OCI-LY7 (cell line): ENCODE measurements around the gene PRLR. TPM values are rescaled to one million over a fixed set of nuclear protein-coding genes. Genes with fewer than 3 reads are reported as not detected.

Experiments used
- BruUV-seq: library from RNA; stranded (reverse); fragments of 400-500 nt; replicated peaks from 2 replicates; lab custom pipeline; 2021; lab: Mats Ljungman, UMichigan
- CTCF ChIA-PET: fragments of 300-600 bp; sonication (Branson Sonifier 250); formaldehyde crosslinking; loops from one replicate; lab custom pipeline; 2022; ENCODE audit warnings: antibody characterized with exemption; ENCODE audit not compliant: unreplicated experiment; lab: Charles Lee
- POLR2A ChIA-PET: fragments of 300-600 bp; sonication (Branson Sonifier 250); formaldehyde crosslinking; loops from one replicate; lab custom pipeline; 2022; ENCODE audit warnings: antibody characterized with exemption; lab: Charles Lee
- DNase-seq: peaks from one replicate; pipeline ENCODE4 v3.0.0-alpha.2; 2015; ENCODE audit warnings: low spot score
- H2AFZ ChIP-seq: fragments of 200-600 bp; sonication (generic), shearing (Covaris generic); 2 replicates; pipeline ENCODE4 v1.6.1; 2014; ENCODE audit warnings: mild to moderate bottlenecking, antibody characterized with exemption, low read length, moderate library complexity
- H3K27ac ChIP-seq: fragments of 200-600 bp; sonication (generic); 2 replicates; pipeline ENCODE4 v1.5.1; 2014; ENCODE audit warnings: mixed run types, low read depth, mild to moderate bottlenecking, moderate library complexity, low read length, inconsistent platforms; ENCODE audit not compliant: poor library complexity, severe bottlenecking
- H3K36me3 ChIP-seq: fragments of 200-600 bp; sonication (generic); 2 replicates; pipeline ENCODE4 v1.6.1; 2014; ENCODE audit warnings: mild to moderate bottlenecking, antibody characterized with exemption, low read length, moderate library complexity, mixed read lengths; ENCODE audit not compliant: insufficient read depth
- H3K4me1 ChIP-seq: fragments of 200-600 bp; sonication (generic); 2 replicates; pipeline ENCODE4 v1.5.1; 2014; ENCODE audit warnings: mild to moderate bottlenecking, low read length; ENCODE audit not compliant: insufficient read depth, poor library complexity, severe bottlenecking
- H3K4me2 ChIP-seq: fragments of 200-600 bp; sonication (generic); 2 replicates; pipeline ENCODE4 v1.6.1; 2014; ENCODE audit warnings: mild to moderate bottlenecking, low read length
- H3K4me3 ChIP-seq: fragments of 200-600 bp; sonication (generic); 2 replicates; pipeline ENCODE4 v1.5.1; 2014; ENCODE audit warnings: mild to moderate bottlenecking, low read depth, low read length; ENCODE audit not compliant: poor library complexity, severe bottlenecking
- H3K79me2 ChIP-seq: fragments of 200-600 bp; sonication (generic); 2 replicates; pipeline ENCODE4 v1.6.1; 2016; ENCODE audit warnings: low read depth, mild to moderate bottlenecking, low read length, moderate library complexity, mixed read lengths; ENCODE audit not compliant: insufficient read depth
- H3K9me2 ChIP-seq: fragments of 200-600 bp; sonication (generic); 2 replicates; pipeline ENCODE4 v1.6.1; 2016; ENCODE audit warnings: mild to moderate bottlenecking, low read length, mixed read lengths; ENCODE audit not compliant: insufficient read depth
- H3K9me3 ChIP-seq: fragments of 200-600 bp; sonication (generic); 2 replicates; pipeline ENCODE4 v1.6.1; 2014; ENCODE audit warnings: mild to moderate bottlenecking, mixed run types, low read length, mixed read lengths
- H4K20me1 ChIP-seq: fragments of 200-600 bp; sonication (generic); 2 replicates; pipeline ENCODE4 v1.6.1; 2014; ENCODE audit warnings: mild to moderate bottlenecking, antibody characterized with exemption, low read length, moderate library complexity, mixed read lengths; ENCODE audit not compliant: insufficient read depth
- CTCF ChIP-seq: fragments of 200-600 bp; sonication (generic); conservative IDR thresholded peaks from 2 replicates; pipeline ENCODE4 v1.5.1; 2014; ENCODE audit warnings: mild to moderate bottlenecking, antibody characterized with exemption, low read length, moderate library complexity, mixed read lengths
- EZH2phosphoT487 ChIP-seq: fragments of 200-600 bp; sonication (generic); IDR thresholded peaks from 2 replicates; pipeline ENCODE4 v1.6.1; 2018; ENCODE audit warnings: low read depth, borderline replicate concordance, mild to moderate bottlenecking, mixed run types, antibody characterized with exemption, low read length, moderate library complexity, mixed read lengths
- intact Hi-C: fragments of 100-400 bp; cut with micrococcal nuclease; formaldehyde crosslinking; loops from one replicate; pipeline ENCODE4 v1.10.0; 2022; ENCODE audit not compliant: unreplicated experiment
- total RNA-seq, 2 experiments: library from RNA; depleted of rRNA in 1 of 2; stranded (reverse); fragments of >200 nt in 1 of 2; shearing (Covaris generic) in 1 of 2; gene quantifications; 2 replicates each; pipeline ENCODE4 v1.2.3, GENCODE V29; 2014 to 2022

PRLR gene
- total RNA-seq, 2 experiments from 2014 or later = not detected

DNA sequence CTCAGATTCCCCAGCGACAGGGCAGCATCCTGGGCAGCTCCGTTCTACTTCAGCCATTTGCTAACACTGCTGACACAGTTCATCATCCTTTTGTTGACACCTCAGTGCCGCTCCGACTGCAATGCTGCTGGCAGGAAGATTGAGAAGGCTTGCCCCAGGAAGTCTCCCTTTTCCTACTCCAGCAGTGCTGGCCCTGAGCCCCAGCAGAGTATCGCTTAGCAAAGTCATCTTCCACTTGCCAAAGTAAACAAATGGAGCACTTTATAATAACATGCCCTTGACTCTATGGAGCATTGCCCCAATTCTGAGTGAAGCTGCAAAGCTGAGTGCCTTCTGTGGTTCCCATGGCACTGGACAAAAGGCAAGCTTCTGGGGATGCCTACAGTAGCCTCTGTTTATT, 32.2 kb downstream of the PRLR start:
- H3K4me3 ChIP-seq = no peak overlapping the region
- CTCF ChIA-PET = no interaction called here

GRCh38 chr5:35197351-35197750, 32.9 kb downstream of the PRLR start:
- Histone ChIP-seq H4K20me1 (no peaks in the 10 kb centered on the region), H3K9me3 (no peaks in the 10 kb centered on the region), H3K4me2 (no peak overlapping the region), H3K9me2 (no peaks in the 10 kb centered on the region), H3K4me3 (no peak overlapping the region), H2AFZ (no peak overlapping the region), H3K4me1 (peaks cover 21% of the 10 kb centered on the region), H3K36me3 (no peaks in the 10 kb centered on the region), H3K27ac (no peak overlapping the region), H3K79me2 (no peaks in the 10 kb centered on the region)
- TF ChIP-seq CTCF = no peak
- TF ChIP-seq EZH2phosphoT487 = no peak
- no TSS peak for BruUV-seq
- POLR2A ChIA-PET = interaction anchor here (0.6 kb wide), 1 partner anchor 40 kb away, joined by 3 read pairs; no protein-coding TSS in a partner anchor
- CTCF ChIA-PET = no interaction called here
- intact Hi-C loops = no loop called here
- DNase-seq = no peak

More for the DNA sequence above, 32.2 kb downstream of the PRLR start:
- Histone ChIP-seq H3K27ac (no peak overlapping the region), H3K4me2 (no peak overlapping the region), H3K9me3 (no peaks in the 10 kb centered on the region), H2AFZ (no peak overlapping the region), H3K79me2 (no peaks in the 10 kb centered on the region), H3K9me2 (no peaks in the 10 kb centered on the region), H3K4me1 (peaks cover 21% of the 10 kb centered on the region), H4K20me1 (no peaks in the 10 kb centered on the region), H3K36me3 (no peaks in the 10 kb centered on the region)
- intact Hi-C loops = no loop called here
- no peak for DNase-seq
- TF ChIP-seq EZH2phosphoT487 (no peak), CTCF (no peak)
- BruUV-seq = no TSS peak
- POLR2A ChIA-PET = interaction anchor here (1.3 kb wide), 1 partner anchor 12 kb away, joined by 5 read pairs; no protein-coding TSS in a partner anchor

GRCh38 chr5:35195472-35195852, 34.8 kb downstream of the PRLR start:
- ChIA-PET POLR2A (no interaction called here), CTCF (no interaction called here)
- Histone ChIP-seq H3K4me2 (no peak overlapping the region), H4K20me1 (no peaks in the 10 kb centered on the region), H3K9me3 (no peaks in the 10 kb centered on the region), H3K79me2 (no peaks in the 10 kb centered on the region), H2AFZ (no peak overlapping the region), H3K27ac (no peak overlapping the region), H3K9me2 (no peaks in the 10 kb centered on the region), H3K4me3 (no peak overlapping the region), H3K36me3 (no peaks in the 10 kb centered on the region), H3K4me1 (peaks cover 21% of the 10 kb centered on the region)
- intact Hi-C loops = no loop called here
- no peak for DNase-seq
- TF ChIP-seq EZH2phosphoT487 (no peak), CTCF (no peak)
- no TSS peak for BruUV-seq
